ENCODE measurements around the gene SEMA5B.

Gene SEMA5B

GRCh38 chr3:122973893-122974615 is 53.5 kb downstream of the SEMA5B start:
- no peak for DNase-seq (ENCODE audit: low read depth)

GRCh38 chr3:122972141-122972540 is 55.4 kb downstream of the SEMA5B start:
- DNase-seq (ENCODE audit: low read depth) = no peak

- no peak for DNase-seq (ENCODE audit: low read depth)
Measured at GRCh38 chr3:122969585-122970469, 57.7 kb downstream of the SEMA5B start.

- DNase-seq (ENCODE audit: low read depth) = no peak
Measured at GRCh38 chr3:122967765-122968164, 59.8 kb downstream of the SEMA5B start.

GRCh38 chr3:122967356-122967755 is 60.2 kb downstream of the SEMA5B start:
- DNase-seq (ENCODE audit: low read depth) = no peak

GRCh38 chr3:122966045-122966444 is 61.5 kb downstream of the SEMA5B start:
- no peak for DNase-seq (ENCODE audit: low read depth)

GRCh38 chr3:122964811-122965210 is 62.8 kb downstream of the SEMA5B start:
- no peak for DNase-seq (ENCODE audit: low read depth)

- DNase-seq (ENCODE audit: low read depth) = no peak
Measured at GRCh38 chr3:122962149-122962548, 65.4 kb downstream of the SEMA5B start.

GRCh38 chr3:122961146-122961545 is 66.4 kb downstream of the SEMA5B start:
- DNase-seq (ENCODE audit: low read depth) = no peak

- DNase-seq (ENCODE audit: low read depth) = no peak
Measured at GRCh38 chr3:122960652-122961051, 66.9 kb downstream of the SEMA5B start.

- no peak for DNase-seq (ENCODE audit: low read depth)
Measured at GRCh38 chr3:122959339-122959738, 68.2 kb downstream of the SEMA5B start.

- DNase-seq (ENCODE audit: low read depth) = no peak
Measured at GRCh38 chr3:122957707-122958689, 69.6 kb downstream of the SEMA5B start.

- no peak for DNase-seq (ENCODE audit: low read depth)
Measured at GRCh38 chr3:122956693-122957455, 70.7 kb downstream of the SEMA5B start.

- no peak for DNase-seq (ENCODE audit: low read depth)
Measured at GRCh38 chr3:122955916-122956692, 71.5 kb downstream of the SEMA5B start.

- no peak for DNase-seq (ENCODE audit: low read depth)
Measured at GRCh38 chr3:122952520-122952919, 75.0 kb downstream of the SEMA5B start.

- DNase-seq (ENCODE audit: low read depth) = no peak
Measured at GRCh38 chr3:122948408-122948807, 79.2 kb downstream of the SEMA5B start.

GRCh38 chr3:122947738-122948137 is 79.8 kb downstream of the SEMA5B start:
- no peak for DNase-seq (ENCODE audit: low read depth)

GRCh38 chr3:122947196-122947595 is 80.4 kb downstream of the SEMA5B start:
- no peak for DNase-seq (ENCODE audit: low read depth)

GRCh38 chr3:122946185-122946584 is 81.4 kb downstream of the SEMA5B start:
- DNase-seq (ENCODE audit: low read depth) = no peak

GRCh38 chr3:122945230-122945629 is 82.3 kb downstream of the SEMA5B start:
- DNase-seq (ENCODE audit: low read depth) = no peak

Data from T follicular helper cell (primary cell).